MCF 10A (cell line): Measurements from ENCODE around the gene MTNR1B. TPM values are rescaled to one million over a fixed set of nuclear protein-coding genes. Genes with fewer than 3 reads are reported as not detected.

Experiments used
- BruUV-seq: library from RNA; stranded (reverse); fragments of 400-500 nt; replicated peaks from 2 replicates; lab custom pipeline; 2021; lab: Mats Ljungman, UMichigan
- CTCF ChIA-PET: fragments of 300-600 bp; sonication (Branson Sonifier 250); formaldehyde crosslinking; extraction: SDS; loops from one replicate; lab custom pipeline; 2021; ENCODE audit warnings: antibody characterized with exemption, inconsistent platforms; lab: Yijun Ruan, JAX
- POLR2A ChIA-PET: fragments of 300-600, 350-650 bp; sonication (Branson Sonifier 250); formaldehyde crosslinking; extraction: SDS; loops from one replicate; lab custom pipeline; 2020; ENCODE audit warnings: antibody characterized with exemption, inconsistent platforms; lab: Yijun Ruan, JAX
- DNase-seq: peaks from one replicate; pipeline ENCODE4 v3.0.0-alpha.2; 2018; ENCODE audit not compliant: unreplicated experiment
- H3K27ac Mint-ChIP-seq: one replicate; pipeline ENCODE4 v1.8.0; 2022; ENCODE audit warnings: mild to moderate bottlenecking, low read depth, mixed read lengths; ENCODE audit not compliant: unreplicated experiment
- H3K27me3 Mint-ChIP-seq: one replicate; pipeline ENCODE4 v1.8.0; 2022; ENCODE audit warnings: mixed read lengths; ENCODE audit not compliant: insufficient read depth, unreplicated experiment
- H3K36me3 Mint-ChIP-seq: one replicate; pipeline ENCODE4 v1.8.0; 2022; ENCODE audit warnings: mild to moderate bottlenecking, moderate library complexity, mixed read lengths; ENCODE audit not compliant: insufficient read depth, unreplicated experiment
- H3K4me1 Mint-ChIP-seq: one replicate; pipeline ENCODE4 v1.8.0; 2022; ENCODE audit warnings: mixed read lengths; ENCODE audit not compliant: insufficient read depth, unreplicated experiment
- H3K4me3 Mint-ChIP-seq: one replicate; pipeline ENCODE4 v1.8.0; 2022; ENCODE audit warnings: mild to moderate bottlenecking, moderate library complexity, mixed read lengths; ENCODE audit not compliant: unreplicated experiment
- H3K9me3 Mint-ChIP-seq: one replicate; pipeline ENCODE4 v1.8.0; 2022; ENCODE audit warnings: mixed read lengths; ENCODE audit not compliant: unreplicated experiment
- CTCF ChIP-seq: fragments of 200-600 bp; IDR thresholded peaks from one replicate; pipeline ENCODE4 v1.8.0; 2022; ENCODE audit warnings: antibody characterized with exemption, mild to moderate bottlenecking; ENCODE audit not compliant: unreplicated experiment
- intact Hi-C: fragments of 100-400 bp; cut with micrococcal nuclease; formaldehyde crosslinking; loops from 2 replicates; pipeline ENCODE4 v1.14.1; 2022
- total RNA-seq: library from RNA; stranded (reverse); gene quantifications from 2 replicates; pipeline ENCODE4 v1.2.3, GENCODE V29; 2022

Gene MTNR1B
- total RNA-seq, 1 experiment from 2014 or later: not detected

- POLR2A ChIA-PET: interaction anchor here (0.6 to 1.3 kb wide), 6 partner anchors 9 to 569 kb away, joined by 3 to 10 read pairs (median 4); no protein-coding TSS in a partner anchor
- DNase-seq: peak; percentile 95
- peaks cover 6% of the 10 kb centered on the region for H3K36me3 Mint-ChIP-seq
- no TSS peak for BruUV-seq
- H3K9me3 Mint-ChIP-seq: no peaks in the 10 kb centered on the region
- TF ChIP-seq CTCF: peak; percentile 31
- peaks cover 36% of the 10 kb centered on the region for H3K4me1 Mint-ChIP-seq
- H3K27ac Mint-ChIP-seq: peak overlapping the region; percentile 69
- H3K27me3 Mint-ChIP-seq: no peaks in the 10 kb centered on the region
- CTCF ChIA-PET: interaction anchor here (0.7 to 3.2 kb wide), 12 partner anchors 8 to 180 kb away, joined by 3 to 18 read pairs (median 4); partner anchors contain the start of gene SLC36A4
- H3K4me3 Mint-ChIP-seq: no peak overlapping the region
- intact Hi-C loops: loop anchor here (2.0 kb wide), 1 partner anchor 153 kb away; no protein-coding TSS in a partner anchor
Observed at GRCh38 chr11:93017821-93018690, 48.6 kb downstream of the MTNR1B start.

- BruUV-seq: TSS peak; percentile 79
- no peaks in the 10 kb centered on the region for H3K9me3 Mint-ChIP-seq
- peak overlapping the region; percentile 88 for H3K27ac Mint-ChIP-seq
- peak overlapping the region; percentile 55 for H3K4me3 Mint-ChIP-seq
- TF ChIP-seq CTCF: no peak
- DNase-seq: peak; percentile 99
- peaks cover 6% of the 10 kb centered on the region for H3K36me3 Mint-ChIP-seq
- ChIA-PET CTCF (interaction anchor here (1.0 to 1.3 kb wide), 3 partner anchors 15 to 35 kb away, joined by 3 to 4 read pairs (median 4); no protein-coding TSS in a partner anchor), POLR2A (interaction anchor here (0.6 to 1.7 kb wide), 11 partner anchors 10 to 237 kb away, joined by 3 to 11 read pairs (median 3); partner anchors contain the start of gene SLC36A4)
- peaks cover 46% of the 10 kb centered on the region for H3K4me1 Mint-ChIP-seq
- intact Hi-C loops: loop anchor here (1.0 kb wide), 2 partner anchors 34 to 78 kb away; no protein-coding TSS in a partner anchor
- H3K27me3 Mint-ChIP-seq: no peaks in the 10 kb centered on the region
Observed at GRCh38 chr11:93020248-93021046, 51.0 kb downstream of the MTNR1B start.

GRCh38 chr11:93024369-93024768 lies 54.9 kb downstream of the MTNR1B start:
- Mint-ChIP-seq H3K27me3 (no peaks in the 10 kb centered on the region), H3K36me3 (peaks cover 2% of the 10 kb centered on the region), H3K9me3 (no peaks in the 10 kb centered on the region), H3K27ac (no peak overlapping the region), H3K4me3 (no peak overlapping the region), H3K4me1 (peaks cover 32% of the 10 kb centered on the region)
- POLR2A ChIA-PET: interaction anchor here (1.2 to 1.7 kb wide), 2 partner anchors 9 to 30 kb away, joined by 3 to 4 read pairs; no protein-coding TSS in a partner anchor
- CTCF ChIA-PET: no interaction called here
- no TSS peak for BruUV-seq
- DNase-seq: peak; percentile 64
- intact Hi-C loops: no loop called here
- TF ChIP-seq CTCF: no peak
